Epithelial cell of proximal tubule (primary cell): ENCODE data around the gene MMP14. TPM values are rescaled to one million over a fixed set of nuclear protein-coding genes. Genes with fewer than 3 reads are reported as not detected.
"Not testable (repeated sequence)": the region's sequence is repeated elsewhere in the genome, so short reads cannot be mapped to it uniquely, and the experiment has no call there.

Experiments
- DNase-seq: peaks from one replicate; pipeline ENCODE4 v3.0.0-alpha.2; 2011; ENCODE audit warnings: low read depth
- H3K4me3 ChIP-seq: 2 replicates; pipeline ENCODE4 v1.5.1; 2011; ENCODE audit warnings: low read depth, mild to moderate bottlenecking, low read length
- total RNA-seq: library from RNA; depleted of rRNA; stranded (reverse); fragments of >200 nt; gene quantifications from 2 replicates; pipeline ENCODE4 v1.2.3, GENCODE V29; 2015
- TF ChIP-seq, protein P1 (sequence below): conservative IDR thresholded peaks from 2 replicates; pipeline ENCODE4 v1.5.1; 2012; ENCODE audit warnings: low read depth, mild to moderate bottlenecking, low read length

MMP14 gene
- total RNA-seq, 1 donor from 2014 or later, result 227 TPM

- H3K4me3 ChIP-seq, result no peak overlapping the region
- TF ChIP-seq, protein P1, sequence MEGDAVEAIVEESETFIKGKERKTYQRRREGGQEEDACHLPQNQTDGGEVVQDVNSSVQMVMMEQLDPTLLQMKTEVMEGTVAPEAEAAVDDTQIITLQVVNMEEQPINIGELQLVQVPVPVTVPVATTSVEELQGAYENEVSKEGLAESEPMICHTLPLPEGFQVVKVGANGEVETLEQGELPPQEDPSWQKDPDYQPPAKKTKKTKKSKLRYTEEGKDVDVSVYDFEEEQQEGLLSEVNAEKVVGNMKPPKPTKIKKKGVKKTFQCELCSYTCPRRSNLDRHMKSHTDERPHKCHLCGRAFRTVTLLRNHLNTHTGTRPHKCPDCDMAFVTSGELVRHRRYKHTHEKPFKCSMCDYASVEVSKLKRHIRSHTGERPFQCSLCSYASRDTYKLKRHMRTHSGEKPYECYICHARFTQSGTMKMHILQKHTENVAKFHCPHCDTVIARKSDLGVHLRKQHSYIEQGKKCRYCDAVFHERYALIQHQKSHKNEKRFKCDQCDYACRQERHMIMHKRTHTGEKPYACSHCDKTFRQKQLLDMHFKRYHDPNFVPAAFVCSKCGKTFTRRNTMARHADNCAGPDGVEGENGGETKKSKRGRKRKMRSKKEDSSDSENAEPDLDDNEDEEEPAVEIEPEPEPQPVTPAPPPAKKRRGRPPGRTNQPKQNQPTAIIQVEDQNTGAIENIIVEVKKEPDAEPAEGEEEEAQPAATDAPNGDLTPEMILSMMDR, result no peak
- no peak for DNase-seq
These were observed 12.2 kb downstream of the MMP14 start for GRCh38 chr14:22848351-22849164.

- DNase-seq, result no peak
- TF ChIP-seq, protein P1, result no peak
- H3K4me3 ChIP-seq, result no peak overlapping the region
These were observed 12.9 kb downstream of the MMP14 start for GRCh38 chr14:22849212-22849819.

DNA sequence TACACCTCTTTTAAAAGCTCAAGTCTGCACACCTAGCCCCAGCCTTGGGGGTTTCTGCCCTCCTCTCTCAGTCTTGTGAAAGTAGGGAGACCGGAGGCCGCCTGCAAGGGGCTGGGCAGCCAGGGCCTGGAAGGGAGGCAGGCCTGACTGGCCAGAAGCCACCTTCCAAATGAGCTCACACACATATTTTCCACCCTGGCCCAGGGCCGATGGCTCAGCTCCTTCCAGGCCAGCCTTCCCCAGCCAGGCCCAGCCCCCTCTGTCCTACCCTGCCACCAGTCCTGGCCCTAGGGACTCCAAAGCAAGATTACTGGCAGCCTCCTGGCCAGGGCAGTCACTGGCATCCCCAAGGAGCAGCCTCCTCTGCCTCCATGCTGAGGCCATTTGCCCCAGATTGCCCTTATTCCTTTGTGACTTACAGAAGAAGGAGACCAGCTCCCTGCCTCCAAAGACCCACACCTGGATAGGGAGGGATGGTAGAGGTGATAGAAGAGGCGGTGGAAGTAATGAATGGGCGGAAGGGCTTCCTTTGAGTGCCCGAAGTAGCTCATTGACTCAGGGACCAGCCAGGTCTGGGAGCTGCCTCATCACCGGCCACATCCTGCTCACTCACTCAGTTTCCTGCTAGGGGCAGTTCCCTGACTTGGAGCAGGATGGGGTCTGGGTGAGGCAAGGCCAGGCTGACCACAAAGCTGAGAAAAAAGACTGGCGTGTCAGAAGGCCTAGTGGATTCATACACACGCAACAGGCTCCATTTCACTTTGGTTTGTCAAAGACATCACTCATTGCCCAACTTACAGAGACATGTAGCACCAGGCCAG is 14.8 kb downstream of the MMP14 start:
- no peak for DNase-seq
- TF ChIP-seq, protein P1, result no peak
- H3K4me3 ChIP-seq, result peak overlapping the region; percentile 14

DNA sequence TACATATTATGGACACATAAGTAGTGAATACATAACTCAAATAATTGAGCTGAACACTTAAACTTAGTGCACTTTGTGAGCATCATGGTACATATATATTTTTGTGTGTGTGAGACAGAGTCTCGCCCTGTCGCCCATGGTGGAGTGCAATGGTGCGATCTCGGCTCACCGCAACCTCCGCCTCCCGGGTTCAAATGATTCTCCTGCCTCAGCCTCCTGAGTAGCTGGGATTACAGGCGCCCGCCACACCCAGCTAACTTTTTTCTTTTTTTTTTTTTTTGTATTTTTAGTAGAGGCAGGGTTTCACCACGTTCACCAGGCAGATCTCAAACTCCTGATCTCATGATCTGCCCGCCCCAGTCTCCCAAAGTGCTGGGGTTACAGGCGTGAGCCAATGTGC is 15.8 kb downstream of the MMP14 start:
- H3K4me3 ChIP-seq, DNase-seq: not testable (repeated sequence)

DNA sequence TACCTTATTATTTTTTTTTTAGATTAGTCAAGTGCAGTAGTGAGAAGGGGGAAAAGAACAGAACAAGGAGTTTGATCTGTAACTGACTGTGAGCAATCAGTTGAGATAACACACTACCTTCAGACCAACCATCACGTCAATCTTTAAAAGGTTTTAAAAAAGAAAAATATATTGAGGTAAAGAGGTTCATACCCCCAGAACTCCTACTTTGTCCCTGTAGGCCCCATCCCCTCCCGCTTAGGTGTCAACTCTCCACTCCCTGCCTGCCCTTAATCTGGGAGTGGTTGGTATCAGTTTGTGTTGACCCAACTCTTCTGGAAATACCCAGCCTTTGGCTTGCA is 16.2 kb downstream of the MMP14 start:
- H3K4me3 ChIP-seq, result no peak overlapping the region
- no peak for DNase-seq
- TF ChIP-seq, protein P1, result no peak

- H3K4me3 ChIP-seq, result peak overlapping the region; percentile 65
- no peak for DNase-seq
- TF ChIP-seq, protein P1, result peak; percentile 87
These were observed 16.8 kb downstream of the MMP14 start for GRCh38 chr14:22852940-22853767.

DNA sequence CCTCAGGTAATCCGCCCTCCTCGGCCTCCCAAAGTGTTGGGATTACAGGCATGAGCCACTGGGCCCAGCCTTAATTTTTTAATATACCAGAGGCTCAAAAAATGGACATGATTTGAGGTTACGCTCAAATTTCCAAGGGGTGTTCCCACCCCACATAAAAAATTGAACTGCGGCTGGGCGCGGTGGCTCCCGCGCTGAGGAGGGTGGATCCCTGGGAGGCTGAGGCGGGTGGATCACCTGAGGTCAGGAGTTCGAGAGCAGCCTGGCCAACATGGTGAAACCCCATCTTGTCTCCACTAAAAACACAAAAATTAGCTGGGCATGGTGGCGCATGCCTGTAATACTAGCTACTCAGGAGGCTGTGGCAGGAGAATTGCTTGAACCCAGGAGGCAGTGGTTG is 17.9 kb downstream of the MMP14 start:
- not testable (repeated sequence) for H3K4me3 ChIP-seq, DNase-seq
